Neural cell (in vitro differentiated cells): ENCODE measurements around the gene ALAS1. TPM values are rescaled to one million over a fixed set of nuclear protein-coding genes. Genes with fewer than 3 reads are reported as not detected.
"Not testable (repeated sequence)": the region's sequence is repeated elsewhere in the genome, so short reads cannot be mapped to it uniquely, and the experiment has no call there.

Experiments used
- H2AFZ ChIP-seq: fragments of 200-600, 300-800 bp; sonication (generic), shearing (Covaris generic); 2 replicates; pipeline ENCODE4 v1.6.0; 2014; ENCODE audit warnings: low read depth, mild to moderate bottlenecking, antibody characterized with exemption, low read length, moderate library complexity
- H3F3A ChIP-seq: fragments of 200-600 bp; shearing (Covaris generic); 2 replicates; pipeline ENCODE4 v1.6.1; 2016; ENCODE audit warnings: mild to moderate bottlenecking, moderate library complexity, mixed read lengths, antibody characterized with exemption, low read length; ENCODE audit not compliant: insufficient read depth, poor library complexity, severe bottlenecking
- H3K27ac ChIP-seq: fragments of 200-600, 300-800 bp; sonication (generic), shearing (Covaris generic); 2 replicates; pipeline ENCODE4 v1.5.1; 2014; ENCODE audit warnings: mild to moderate bottlenecking, low read length, moderate library complexity
- H3K27me3 ChIP-seq: fragments of 300-800, 200-600 bp; sonication (generic), shearing (Covaris generic); 2 replicates; pipeline ENCODE4 v1.6.0; 2014; ENCODE audit warnings: mild to moderate bottlenecking, low read depth, low read length, moderate library complexity; ENCODE audit not compliant: insufficient read depth
- H3K36me3 ChIP-seq: fragments of 300-800, 200-600 bp; sonication (generic), shearing (Covaris generic); 2 replicates; pipeline ENCODE4 v1.5.1; 2014; ENCODE audit warnings: mild to moderate bottlenecking, antibody characterized with exemption, low read length, moderate library complexity; ENCODE audit not compliant: insufficient read depth
- H3K4me2 ChIP-seq: fragments of 300-800, 200-600 bp; sonication (generic), shearing (Covaris generic); 2 replicates; pipeline ENCODE4 v1.6.0; 2014; ENCODE audit warnings: mild to moderate bottlenecking, low read length
- H3K4me3 ChIP-seq: fragments of 300-800, 200-600 bp; sonication (generic), shearing (Covaris generic); 2 replicates; pipeline ENCODE4 v1.5.1; 2014; ENCODE audit warnings: mild to moderate bottlenecking, low read length, moderate library complexity
- H3K79me2 ChIP-seq: fragments of 200-600 bp; shearing (Covaris generic); replicated peaks from 2 replicates; pipeline ENCODE4 v1.6.0; 2014; ENCODE audit warnings: mild to moderate bottlenecking, low read length, moderate library complexity; ENCODE audit not compliant: insufficient read depth
- H3K9ac ChIP-seq: fragments of 300-800, 200-600 bp; sonication (generic), shearing (Covaris generic); 2 replicates; pipeline ENCODE4 v1.6.1; 2016; ENCODE audit warnings: mild to moderate bottlenecking, low read length, mixed read lengths
- H3K9me2 ChIP-seq: fragments of 200-600 bp; shearing (Covaris generic); 2 replicates; pipeline ENCODE4 v1.6.1; 2016; ENCODE audit warnings: mild to moderate bottlenecking, low read length, mixed read lengths; ENCODE audit not compliant: insufficient read depth
- H3K9me3 ChIP-seq: fragments of 200-600, 300-800 bp; sonication (generic), shearing (Covaris generic); 2 replicates; pipeline ENCODE4 v1.6.1; 2016; ENCODE audit warnings: mild to moderate bottlenecking, mixed run types, low read length, moderate library complexity, mixed read lengths
- H4K20me1 ChIP-seq: fragments of 200-600 bp; shearing (Covaris generic); 2 replicates; pipeline ENCODE4 v1.6.1; 2016; ENCODE audit warnings: mild to moderate bottlenecking, mixed run types; ENCODE audit not compliant: insufficient read depth
- EP300 ChIP-seq: fragments of 450-650 bp; conservative IDR thresholded peaks from 2 replicates; pipeline ENCODE4 v1.6.1; 2014; ENCODE audit warnings: antibody characterized with exemption, mild to moderate bottlenecking, moderate library complexity; ENCODE audit not compliant: poor library complexity, severe bottlenecking
- EZH2 ChIP-seq: fragments of 200-600, 300-800 bp; shearing (Covaris generic), sonication (generic); IDR thresholded peaks from 2 replicates; pipeline ENCODE4 v1.6.1; 2014; ENCODE audit warnings: antibody characterized with exemption, low read length, borderline replicate concordance, mild to moderate bottlenecking; ENCODE audit not compliant: insufficient read depth, poor library complexity, severe bottlenecking
- MXI1 ChIP-seq: fragments of 450-650 bp; conservative IDR thresholded peaks from 2 replicates; pipeline ENCODE4 v1.6.1; 2014; ENCODE audit warnings: antibody characterized with exemption, mild to moderate bottlenecking; ENCODE audit not compliant: poor library complexity, severe bottlenecking
- POLR2AphosphoS5 ChIP-seq: IDR thresholded peaks from 2 replicates; pipeline ENCODE4 v1.6.1; 2012
- RAD21 ChIP-seq: fragments of 450-650 bp; conservative IDR thresholded peaks from 2 replicates; pipeline ENCODE4 v1.6.1; 2014; ENCODE audit warnings: antibody characterized with exemption, mild to moderate bottlenecking, moderate library complexity
- SMC3 ChIP-seq: fragments of 450-650 bp; conservative IDR thresholded peaks from 2 replicates; pipeline ENCODE4 v1.6.1; 2014; ENCODE audit warnings: antibody characterized with exemption, mild to moderate bottlenecking, moderate library complexity; ENCODE audit not compliant: poor library complexity
- TAF1 ChIP-seq: IDR thresholded peaks from 2 replicates; pipeline ENCODE4 v1.6.1; 2012; ENCODE audit warnings: low read depth
- polyA plus RNA-seq: library from polyadenylated mRNA; depleted of rRNA; stranded (reverse); fragments of >200 nt; gene quantifications from 2 replicates; pipeline ENCODE4 v1.2.3, GENCODE V29; 2014
- TF ChIP-seq, protein P1 (sequence below): fragments of 450-650 bp; IDR thresholded peaks from 2 replicates; pipeline ENCODE4 v1.5.1; 2014; ENCODE audit warnings: antibody characterized with exemption, mild to moderate bottlenecking, moderate library complexity; ENCODE audit not compliant: poor library complexity, severe bottlenecking
- TF ChIP-seq, protein P2 (sequence below): IDR thresholded peaks from 2 replicates; pipeline ENCODE4 v1.6.1; 2012; ENCODE audit warnings: borderline replicate concordance

ALAS1 gene
- polyA plus RNA-seq, 1 donor from 2014 or later = 66.0 TPM

- H4K20me1 ChIP-seq = no peaks in the 10 kb centered on the region
- no peak overlapping the region for H3K4me3 ChIP-seq
- no peaks in the 10 kb centered on the region for H3K36me3 ChIP-seq
- no peak overlapping the region for H3K9ac ChIP-seq
- no peak overlapping the region for H2AFZ ChIP-seq
- no peaks in the 10 kb centered on the region for H3F3A ChIP-seq
- no peak for TF ChIP-seq RAD21
- TF ChIP-seq EP300 = no peak
- TF ChIP-seq TAF1 = no peak
- TF ChIP-seq, protein P1, sequence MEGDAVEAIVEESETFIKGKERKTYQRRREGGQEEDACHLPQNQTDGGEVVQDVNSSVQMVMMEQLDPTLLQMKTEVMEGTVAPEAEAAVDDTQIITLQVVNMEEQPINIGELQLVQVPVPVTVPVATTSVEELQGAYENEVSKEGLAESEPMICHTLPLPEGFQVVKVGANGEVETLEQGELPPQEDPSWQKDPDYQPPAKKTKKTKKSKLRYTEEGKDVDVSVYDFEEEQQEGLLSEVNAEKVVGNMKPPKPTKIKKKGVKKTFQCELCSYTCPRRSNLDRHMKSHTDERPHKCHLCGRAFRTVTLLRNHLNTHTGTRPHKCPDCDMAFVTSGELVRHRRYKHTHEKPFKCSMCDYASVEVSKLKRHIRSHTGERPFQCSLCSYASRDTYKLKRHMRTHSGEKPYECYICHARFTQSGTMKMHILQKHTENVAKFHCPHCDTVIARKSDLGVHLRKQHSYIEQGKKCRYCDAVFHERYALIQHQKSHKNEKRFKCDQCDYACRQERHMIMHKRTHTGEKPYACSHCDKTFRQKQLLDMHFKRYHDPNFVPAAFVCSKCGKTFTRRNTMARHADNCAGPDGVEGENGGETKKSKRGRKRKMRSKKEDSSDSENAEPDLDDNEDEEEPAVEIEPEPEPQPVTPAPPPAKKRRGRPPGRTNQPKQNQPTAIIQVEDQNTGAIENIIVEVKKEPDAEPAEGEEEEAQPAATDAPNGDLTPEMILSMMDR = no peak
- TF ChIP-seq SMC3 = no peak
- TF ChIP-seq POLR2AphosphoS5 = no peak
- TF ChIP-seq EZH2 = no peak
- TF ChIP-seq, protein P2, sequence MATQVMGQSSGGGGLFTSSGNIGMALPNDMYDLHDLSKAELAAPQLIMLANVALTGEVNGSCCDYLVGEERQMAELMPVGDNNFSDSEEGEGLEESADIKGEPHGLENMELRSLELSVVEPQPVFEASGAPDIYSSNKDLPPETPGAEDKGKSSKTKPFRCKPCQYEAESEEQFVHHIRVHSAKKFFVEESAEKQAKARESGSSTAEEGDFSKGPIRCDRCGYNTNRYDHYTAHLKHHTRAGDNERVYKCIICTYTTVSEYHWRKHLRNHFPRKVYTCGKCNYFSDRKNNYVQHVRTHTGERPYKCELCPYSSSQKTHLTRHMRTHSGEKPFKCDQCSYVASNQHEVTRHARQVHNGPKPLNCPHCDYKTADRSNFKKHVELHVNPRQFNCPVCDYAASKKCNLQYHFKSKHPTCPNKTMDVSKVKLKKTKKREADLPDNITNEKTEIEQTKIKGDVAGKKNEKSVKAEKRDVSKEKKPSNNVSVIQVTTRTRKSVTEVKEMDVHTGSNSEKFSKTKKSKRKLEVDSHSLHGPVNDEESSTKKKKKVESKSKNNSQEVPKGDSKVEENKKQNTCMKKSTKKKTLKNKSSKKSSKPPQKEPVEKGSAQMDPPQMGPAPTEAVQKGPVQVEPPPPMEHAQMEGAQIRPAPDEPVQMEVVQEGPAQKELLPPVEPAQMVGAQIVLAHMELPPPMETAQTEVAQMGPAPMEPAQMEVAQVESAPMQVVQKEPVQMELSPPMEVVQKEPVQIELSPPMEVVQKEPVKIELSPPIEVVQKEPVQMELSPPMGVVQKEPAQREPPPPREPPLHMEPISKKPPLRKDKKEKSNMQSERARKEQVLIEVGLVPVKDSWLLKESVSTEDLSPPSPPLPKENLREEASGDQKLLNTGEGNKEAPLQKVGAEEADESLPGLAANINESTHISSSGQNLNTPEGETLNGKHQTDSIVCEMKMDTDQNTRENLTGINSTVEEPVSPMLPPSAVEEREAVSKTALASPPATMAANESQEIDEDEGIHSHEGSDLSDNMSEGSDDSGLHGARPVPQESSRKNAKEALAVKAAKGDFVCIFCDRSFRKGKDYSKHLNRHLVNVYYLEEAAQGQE = no peak
- no peak for TF ChIP-seq MXI1
- H3K79me2 ChIP-seq = no peaks in the 10 kb centered on the region
- no peaks in the 10 kb centered on the region for H3K9me3 ChIP-seq
- no peak overlapping the region for H3K27ac ChIP-seq
- no peaks in the 10 kb centered on the region for H3K9me2 ChIP-seq
- no peak overlapping the region for H3K4me2 ChIP-seq
- H3K27me3 ChIP-seq = no peaks in the 10 kb centered on the region
Measured at GRCh38 chr3:52176951-52177700, 20.8 kb upstream of the ALAS1 start.

DNA sequence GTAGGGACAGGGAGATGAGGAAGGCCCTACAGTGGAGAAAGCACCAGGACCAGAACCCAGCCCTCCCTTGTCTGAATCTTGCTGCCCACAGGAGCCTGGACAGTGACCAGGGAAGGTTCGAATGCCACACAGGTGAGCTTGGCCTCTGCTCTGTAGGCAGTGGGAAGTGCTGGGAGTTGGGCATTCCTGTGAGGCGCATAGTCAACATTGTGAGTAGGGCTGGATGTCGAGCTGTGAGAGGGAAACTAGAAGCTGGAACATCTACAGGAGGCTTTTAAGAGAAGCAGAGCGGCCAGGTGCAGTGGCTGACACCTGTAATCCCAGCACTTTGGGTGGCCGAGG is 20.3 kb upstream of the ALAS1 start:
- no peaks in the 10 kb centered on the region for H3F3A ChIP-seq
- H3K27ac ChIP-seq = no peak overlapping the region
- no peaks in the 10 kb centered on the region for H3K36me3 ChIP-seq
- H3K27me3 ChIP-seq = no peaks in the 10 kb centered on the region
- H3K4me3 ChIP-seq = no peak overlapping the region
- no peak overlapping the region for H2AFZ ChIP-seq
- H3K9me3 ChIP-seq = no peaks in the 10 kb centered on the region
- no peaks in the 10 kb centered on the region for H3K9me2 ChIP-seq
- H3K4me2 ChIP-seq = no peak overlapping the region
- no peak overlapping the region for H3K9ac ChIP-seq
- no peaks in the 10 kb centered on the region for H4K20me1 ChIP-seq
- TF ChIP-seq MXI1 (no peak), POLR2AphosphoS5 (no peak), SMC3 (no peak), RAD21 (no peak), EZH2 (no peak), TAF1 (no peak), EP300 (no peak)
- TF ChIP-seq, protein P1 = no peak
- TF ChIP-seq, protein P2 = no peak
- H3K79me2 ChIP-seq = no peaks in the 10 kb centered on the region

GRCh38 chr3:52178126-52178525 is 19.8 kb upstream of the ALAS1 start:
- H3K9me3 ChIP-seq, H2AFZ ChIP-seq, H3K4me2 ChIP-seq, H4K20me1 ChIP-seq, H3K9me2 ChIP-seq, H3K9ac ChIP-seq, H3K36me3 ChIP-seq, H3K79me2 ChIP-seq, H3K4me3 ChIP-seq, H3K27me3 ChIP-seq, H3K27ac ChIP-seq, H3F3A ChIP-seq: not testable (repeated sequence)
